Panc1 (cell line): ENCODE data around the gene CNNM4.

ENCODE experiments used
- POLR2AphosphoS5 ChIP-seq: IDR thresholded peaks from 2 replicates; pipeline ENCODE4 v1.6.1; 2012; ENCODE audit warnings: mild to moderate bottlenecking, low read depth, low read length, moderate library complexity
- TF ChIP-seq, protein P1 (sequence below): fragments of 450-650 bp; IDR thresholded peaks from 2 replicates; pipeline ENCODE4 v1.5.1; 2017; ENCODE audit warnings: mild to moderate bottlenecking
- TF ChIP-seq, protein P2 (sequence below), 2 experiments: IDR thresholded peaks; 2 replicates each; pipeline ENCODE4 v1.6.1; 2011 to 2012; ENCODE audit warnings: low read depth in 2 of 2, control low read depth in 1 of 2, low read length in 1 of 2, mild to moderate bottlenecking in 1 of 2, moderate library complexity in 1 of 2; ENCODE audit not compliant: insufficient read depth in 1 of 2

GRCh38 chr2:96783388-96783787 is 22.7 kb downstream of the CNNM4 start:
- TF ChIP-seq, protein P1, sequence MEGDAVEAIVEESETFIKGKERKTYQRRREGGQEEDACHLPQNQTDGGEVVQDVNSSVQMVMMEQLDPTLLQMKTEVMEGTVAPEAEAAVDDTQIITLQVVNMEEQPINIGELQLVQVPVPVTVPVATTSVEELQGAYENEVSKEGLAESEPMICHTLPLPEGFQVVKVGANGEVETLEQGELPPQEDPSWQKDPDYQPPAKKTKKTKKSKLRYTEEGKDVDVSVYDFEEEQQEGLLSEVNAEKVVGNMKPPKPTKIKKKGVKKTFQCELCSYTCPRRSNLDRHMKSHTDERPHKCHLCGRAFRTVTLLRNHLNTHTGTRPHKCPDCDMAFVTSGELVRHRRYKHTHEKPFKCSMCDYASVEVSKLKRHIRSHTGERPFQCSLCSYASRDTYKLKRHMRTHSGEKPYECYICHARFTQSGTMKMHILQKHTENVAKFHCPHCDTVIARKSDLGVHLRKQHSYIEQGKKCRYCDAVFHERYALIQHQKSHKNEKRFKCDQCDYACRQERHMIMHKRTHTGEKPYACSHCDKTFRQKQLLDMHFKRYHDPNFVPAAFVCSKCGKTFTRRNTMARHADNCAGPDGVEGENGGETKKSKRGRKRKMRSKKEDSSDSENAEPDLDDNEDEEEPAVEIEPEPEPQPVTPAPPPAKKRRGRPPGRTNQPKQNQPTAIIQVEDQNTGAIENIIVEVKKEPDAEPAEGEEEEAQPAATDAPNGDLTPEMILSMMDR, result no peak
- TF ChIP-seq, protein P2, sequence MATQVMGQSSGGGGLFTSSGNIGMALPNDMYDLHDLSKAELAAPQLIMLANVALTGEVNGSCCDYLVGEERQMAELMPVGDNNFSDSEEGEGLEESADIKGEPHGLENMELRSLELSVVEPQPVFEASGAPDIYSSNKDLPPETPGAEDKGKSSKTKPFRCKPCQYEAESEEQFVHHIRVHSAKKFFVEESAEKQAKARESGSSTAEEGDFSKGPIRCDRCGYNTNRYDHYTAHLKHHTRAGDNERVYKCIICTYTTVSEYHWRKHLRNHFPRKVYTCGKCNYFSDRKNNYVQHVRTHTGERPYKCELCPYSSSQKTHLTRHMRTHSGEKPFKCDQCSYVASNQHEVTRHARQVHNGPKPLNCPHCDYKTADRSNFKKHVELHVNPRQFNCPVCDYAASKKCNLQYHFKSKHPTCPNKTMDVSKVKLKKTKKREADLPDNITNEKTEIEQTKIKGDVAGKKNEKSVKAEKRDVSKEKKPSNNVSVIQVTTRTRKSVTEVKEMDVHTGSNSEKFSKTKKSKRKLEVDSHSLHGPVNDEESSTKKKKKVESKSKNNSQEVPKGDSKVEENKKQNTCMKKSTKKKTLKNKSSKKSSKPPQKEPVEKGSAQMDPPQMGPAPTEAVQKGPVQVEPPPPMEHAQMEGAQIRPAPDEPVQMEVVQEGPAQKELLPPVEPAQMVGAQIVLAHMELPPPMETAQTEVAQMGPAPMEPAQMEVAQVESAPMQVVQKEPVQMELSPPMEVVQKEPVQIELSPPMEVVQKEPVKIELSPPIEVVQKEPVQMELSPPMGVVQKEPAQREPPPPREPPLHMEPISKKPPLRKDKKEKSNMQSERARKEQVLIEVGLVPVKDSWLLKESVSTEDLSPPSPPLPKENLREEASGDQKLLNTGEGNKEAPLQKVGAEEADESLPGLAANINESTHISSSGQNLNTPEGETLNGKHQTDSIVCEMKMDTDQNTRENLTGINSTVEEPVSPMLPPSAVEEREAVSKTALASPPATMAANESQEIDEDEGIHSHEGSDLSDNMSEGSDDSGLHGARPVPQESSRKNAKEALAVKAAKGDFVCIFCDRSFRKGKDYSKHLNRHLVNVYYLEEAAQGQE (IDR thresholded peaks at IDR 0.05; ENCODE audit: insufficient read depth in 1 of 2, low read depth in 2 of 2, low read length in 1 of 2), result no peak
- no peak for TF ChIP-seq POLR2AphosphoS5
